Nephron progenitor cell (in vitro differentiated cells): ENCODE results near the gene DNAJB1.
A peak's percentile ranks its signal among the peaks of the same experiment; 100 is the strongest.

Experiments
- DNase-seq: peaks from one replicate; pipeline ENCODE4 v3.0.0; 2021
- H3K27ac Mint-ChIP-seq: 2 replicates; pipeline ENCODE4 v1.8.0; 2021; ENCODE audit warnings: mild to moderate bottlenecking, moderate library complexity, mixed read lengths
- H3K27me3 Mint-ChIP-seq: 2 replicates; pipeline ENCODE4 v1.8.0; 2021; ENCODE audit warnings: mild to moderate bottlenecking, low read depth, mixed read lengths; ENCODE audit not compliant: poor library complexity
- H3K36me3 Mint-ChIP-seq: 2 replicates; pipeline ENCODE4 v1.8.0; 2021; ENCODE audit warnings: low read depth, mixed read lengths
- H3K4me1 Mint-ChIP-seq: 2 replicates; pipeline ENCODE4 v1.8.0; 2021; ENCODE audit warnings: mixed read lengths
- H3K4me3 Mint-ChIP-seq: 2 replicates; pipeline ENCODE4 v1.8.0; 2021; ENCODE audit warnings: mild to moderate bottlenecking, moderate library complexity, mixed read lengths
- H3K9me3 Mint-ChIP-seq: 2 replicates; pipeline ENCODE4 v1.8.0; 2021; ENCODE audit warnings: mild to moderate bottlenecking, moderate library complexity, mixed read lengths
- CTCF ChIP-seq: fragments of 200-600 bp; sonication (generic); IDR thresholded peaks from 2 replicates; pipeline ENCODE4 v1.5.0; 2021; ENCODE audit warnings: antibody characterized with exemption

The DNAJB1 gene

GRCh38 chr19:14470031-14470876 lies 47.9 kb downstream of the DNAJB1 start:
- H3K27ac Mint-ChIP-seq: no peak overlapping the region
- peaks cover 24% of the 10 kb centered on the region for H3K36me3 Mint-ChIP-seq
- no peak for TF ChIP-seq CTCF
- H3K9me3 Mint-ChIP-seq: no peaks in the 10 kb centered on the region
- DNase-seq: no peak
- H3K27me3 Mint-ChIP-seq: peaks cover 8% of the 10 kb centered on the region
- H3K4me1 Mint-ChIP-seq: peaks cover 18% of the 10 kb centered on the region
- no peak overlapping the region for H3K4me3 Mint-ChIP-seq

- H3K27ac Mint-ChIP-seq: peak overlapping the region; percentile 42
- peaks cover 8% of the 10 kb centered on the region for H3K4me1 Mint-ChIP-seq
These were observed 50.4 kb downstream of the DNAJB1 start for GRCh38 chr19:14467816-14468215.

DNA sequence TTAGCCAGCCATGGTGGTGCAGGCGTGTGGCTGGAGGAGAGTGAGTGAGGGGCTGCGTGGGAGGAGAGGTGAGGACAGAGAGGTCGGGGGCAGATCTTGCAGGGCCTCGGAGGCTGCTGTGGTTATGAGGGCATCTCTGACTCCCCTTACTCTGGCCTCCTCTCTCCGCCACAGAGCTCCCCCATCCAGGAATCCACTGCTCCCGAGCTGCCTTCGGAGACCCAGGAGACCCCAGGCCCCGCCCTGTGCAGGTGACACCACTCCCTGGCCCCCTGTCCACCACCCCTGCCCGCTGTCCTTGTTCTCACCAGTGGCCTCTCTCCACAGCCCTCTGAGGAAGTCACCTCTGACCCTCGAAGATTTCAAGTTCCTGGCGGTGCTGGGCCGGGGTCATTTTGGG lies 50.8 kb downstream of the DNAJB1 start:
- Mint-ChIP-seq H3K4me1 (peaks cover 6% of the 10 kb centered on the region), H3K4me3 (no peak overlapping the region), H3K27me3 (peaks cover 3% of the 10 kb centered on the region), H3K27ac (peak overlapping the region; percentile 42), H3K9me3 (no peaks in the 10 kb centered on the region), H3K36me3 (peaks cover 30% of the 10 kb centered on the region)
- no peak for TF ChIP-seq CTCF
- DNase-seq: no peak

More at GRCh38 chr19:14467816-14468215, 50.4 kb downstream of the DNAJB1 start:
- no peak for DNase-seq
- TF ChIP-seq CTCF: no peak
- Mint-ChIP-seq H3K27me3 (peaks cover 5% of the 10 kb centered on the region), H3K4me3 (no peak overlapping the region), H3K9me3 (no peaks in the 10 kb centered on the region), H3K36me3 (peaks cover 30% of the 10 kb centered on the region)
